ENCODE data around the gene RAI1.
"Not testable (repeated sequence)": the region's sequence is repeated elsewhere in the genome, so short reads cannot be mapped to it uniquely, and the experiment has no call there.

Gene RAI1

DNA sequence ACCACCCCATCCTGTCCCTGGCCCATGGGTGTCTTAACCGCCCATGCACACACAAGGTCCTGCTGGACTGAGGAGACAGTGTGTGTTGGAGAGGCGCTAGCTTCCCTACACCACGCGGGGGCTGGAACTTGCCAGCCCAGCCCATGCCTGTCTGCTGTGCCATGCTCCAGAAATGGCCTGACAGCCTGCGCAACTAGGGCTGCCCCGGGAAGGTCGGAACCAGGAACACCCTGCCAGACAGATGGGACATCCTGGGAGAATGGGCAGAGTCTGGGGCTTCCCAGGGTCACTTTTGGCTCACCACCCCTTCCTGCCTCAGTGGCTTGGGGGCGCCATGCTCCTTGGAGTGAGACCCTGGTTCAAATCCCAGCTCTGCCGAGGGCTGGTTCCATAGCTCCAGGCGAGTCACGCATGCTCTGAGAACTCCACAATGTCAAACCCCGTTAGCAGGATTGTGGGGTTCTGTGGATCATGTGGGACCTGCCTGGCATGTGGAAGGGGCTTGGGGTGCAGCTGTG lies 119.3 kb downstream of the RAI1 start:
- no peak for DNase-seq (ENCODE audit: low read depth in 2 of 2)

DNA sequence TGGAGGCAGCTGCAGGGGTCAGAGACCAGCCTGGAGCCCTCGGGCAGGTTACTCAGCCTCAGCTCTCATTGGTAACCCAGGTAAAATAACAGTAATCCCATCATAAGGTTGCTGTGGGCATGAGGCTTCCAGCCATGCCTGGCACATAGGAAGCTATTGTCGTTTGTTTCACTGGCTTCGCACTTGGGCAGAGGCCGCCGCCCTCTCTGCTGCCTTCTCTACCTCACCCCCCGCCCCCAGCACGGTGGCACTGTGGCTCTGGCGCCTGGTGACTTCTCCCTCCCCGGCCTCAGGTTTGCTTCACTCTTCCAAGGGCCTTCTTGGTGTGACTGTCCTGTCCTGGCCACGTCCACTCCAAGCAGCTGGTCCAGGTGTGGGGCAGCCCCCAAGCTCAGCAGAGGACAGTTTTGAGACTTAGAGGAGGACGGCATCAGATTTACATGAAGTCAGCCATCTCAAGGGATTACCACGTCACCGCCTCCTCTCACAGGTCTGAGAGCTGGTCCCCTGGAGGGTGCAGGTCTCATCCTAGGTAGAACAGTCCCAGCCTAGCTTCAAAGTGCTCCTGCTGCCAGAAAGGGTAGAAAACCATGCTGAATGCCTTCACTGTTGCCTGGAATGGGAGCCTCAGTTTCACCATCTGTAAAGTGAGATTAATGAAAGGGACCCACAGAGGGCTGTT lies 120.7 kb downstream of the RAI1 start:
- DNase-seq (ENCODE audit: low read depth in 2 of 2) = no peak

DNA sequence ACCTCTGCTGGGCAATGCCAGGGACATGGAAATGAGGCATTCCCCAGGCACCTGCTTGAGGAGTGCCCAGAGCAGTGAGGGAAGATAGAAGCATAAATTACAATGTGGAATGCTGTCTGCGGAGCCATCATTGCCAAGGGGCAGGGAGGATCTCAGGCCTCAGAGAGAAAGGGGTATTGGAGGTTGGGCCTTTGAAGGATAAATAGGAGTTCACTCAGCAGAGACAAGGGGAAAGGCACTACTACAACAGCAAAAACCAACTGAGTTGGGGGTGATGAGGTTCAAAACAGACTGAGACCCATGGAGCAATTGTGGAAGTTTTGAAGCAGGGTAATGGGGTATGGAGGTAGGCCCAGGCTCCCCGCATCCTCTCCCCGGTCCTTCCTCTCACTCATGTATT lies 122.7 kb downstream of the RAI1 start:
- DNase-seq (ENCODE audit: low read depth in 2 of 2) = no peak

DNA sequence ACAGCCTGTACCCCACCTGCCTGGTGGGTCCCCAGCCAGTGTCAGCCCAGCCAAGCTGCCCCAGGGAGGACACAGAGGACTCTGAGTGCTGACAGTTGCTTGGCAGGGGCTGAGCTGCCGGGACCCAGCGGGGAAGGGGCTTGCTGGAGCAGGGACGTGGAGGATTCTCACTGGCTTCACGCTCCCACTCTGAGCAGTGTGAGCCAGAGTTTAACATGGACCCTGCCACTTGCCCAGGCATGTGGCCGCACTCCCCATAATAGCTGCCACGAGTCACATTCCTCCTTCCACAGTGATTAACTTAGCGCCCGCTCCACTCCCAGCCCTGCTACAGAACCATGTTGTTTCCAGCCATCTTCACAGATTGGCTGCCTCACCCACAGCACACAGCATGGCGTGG lies 124.3 kb downstream of the RAI1 start:
- DNase-seq (ENCODE audit: low read depth in 2 of 2) = no peak

DNA sequence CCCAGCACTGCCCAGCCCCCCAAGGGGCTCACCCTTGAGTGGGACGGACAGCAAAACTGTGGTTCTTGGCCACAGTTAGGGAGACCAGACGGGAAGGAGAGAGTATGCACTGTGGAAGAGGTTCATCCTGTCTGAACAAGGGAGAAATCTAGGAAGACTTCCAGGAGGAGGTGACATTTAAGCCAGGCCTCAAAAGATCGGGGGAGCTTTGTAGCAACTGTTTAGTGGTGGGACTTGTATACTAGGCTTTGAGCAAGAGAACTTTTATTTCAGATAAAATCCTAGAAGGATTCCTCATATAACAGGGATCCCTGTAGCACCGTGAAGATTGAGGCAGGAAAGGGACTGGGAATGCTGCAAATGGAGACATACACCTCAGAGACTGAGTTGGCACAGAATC lies 124.8 kb downstream of the RAI1 start:
- no peak for DNase-seq (ENCODE audit: low read depth in 2 of 2)

DNA sequence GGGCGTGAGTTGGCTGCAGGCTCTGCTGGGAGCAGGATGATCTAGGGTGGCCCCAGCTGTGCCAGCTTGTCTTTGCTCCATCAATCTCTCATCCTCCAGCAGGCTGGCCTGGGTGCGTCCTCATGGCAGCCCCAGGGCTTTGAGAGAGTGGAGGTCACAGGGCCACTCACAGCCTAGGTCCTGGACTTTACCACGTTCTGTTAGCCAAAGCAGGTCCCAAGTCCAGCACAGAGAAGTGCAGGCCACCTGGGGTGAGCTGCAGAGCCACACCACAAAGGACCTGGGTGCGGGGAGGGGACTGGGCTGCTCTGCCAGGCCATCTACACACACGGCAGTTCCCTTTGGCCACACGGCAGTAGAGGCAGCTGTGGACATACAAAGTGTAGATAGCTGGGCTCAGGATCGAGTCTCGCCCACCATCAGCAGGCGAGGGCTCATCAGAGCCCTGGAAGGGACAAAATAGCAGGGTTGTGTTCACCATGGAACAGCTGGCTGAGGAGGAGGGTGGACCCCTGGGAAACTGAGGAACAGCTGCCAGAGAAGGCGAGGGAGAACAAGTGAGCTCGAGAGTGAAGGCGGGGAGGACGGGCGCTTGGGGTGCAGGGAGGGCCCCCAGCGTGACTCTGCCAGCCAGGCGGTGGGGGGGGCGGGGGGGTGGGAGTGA lies 125.5 kb downstream of the RAI1 start:
- DNase-seq (ENCODE audit: low read depth in 2 of 2) = no peak

DNA sequence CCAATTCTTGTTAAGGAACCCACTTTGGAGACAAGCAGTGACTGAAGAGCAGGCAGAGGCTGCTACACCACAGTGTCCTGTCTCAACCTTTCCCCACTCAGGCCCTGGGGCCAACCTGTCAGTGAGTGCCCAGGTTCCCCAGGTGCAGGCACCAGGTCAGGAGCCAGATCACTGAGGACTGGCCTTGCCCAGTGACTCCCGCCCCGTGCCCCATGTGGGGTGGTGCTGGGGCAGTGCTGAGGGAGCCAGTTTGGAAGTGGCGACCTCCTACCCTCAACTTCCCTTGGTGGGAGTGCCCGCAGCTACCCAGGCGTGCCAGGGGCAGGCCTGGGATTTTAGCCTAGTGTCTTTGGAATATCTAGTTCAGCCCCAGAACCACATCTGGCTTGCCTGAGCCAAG lies 126.2 kb downstream of the RAI1 start:
- no peak for DNase-seq (ENCODE audit: low read depth in 2 of 2)

DNA sequence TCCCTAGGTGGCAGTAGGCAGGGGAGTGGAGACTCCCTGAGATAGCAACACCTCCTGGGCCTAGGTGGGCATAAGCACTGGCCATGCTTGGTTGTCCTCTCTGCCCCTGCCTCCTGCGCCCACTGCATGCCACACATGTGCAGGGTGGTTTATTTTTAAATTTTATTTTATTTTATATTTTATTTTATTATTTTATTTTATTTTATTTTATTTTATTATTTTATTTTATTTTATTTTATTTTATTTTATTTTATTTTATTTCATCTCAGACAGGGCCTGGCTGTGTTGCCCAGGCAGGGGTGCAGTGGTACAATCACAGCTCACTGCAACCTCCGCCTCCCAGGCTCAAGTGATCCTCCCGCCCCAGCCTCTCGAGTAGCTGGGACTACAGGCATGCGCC lies 126.9 kb downstream of the RAI1 start:
- not testable (repeated sequence) for DNase-seq (ENCODE audit: low read depth in 2 of 2)

DNA sequence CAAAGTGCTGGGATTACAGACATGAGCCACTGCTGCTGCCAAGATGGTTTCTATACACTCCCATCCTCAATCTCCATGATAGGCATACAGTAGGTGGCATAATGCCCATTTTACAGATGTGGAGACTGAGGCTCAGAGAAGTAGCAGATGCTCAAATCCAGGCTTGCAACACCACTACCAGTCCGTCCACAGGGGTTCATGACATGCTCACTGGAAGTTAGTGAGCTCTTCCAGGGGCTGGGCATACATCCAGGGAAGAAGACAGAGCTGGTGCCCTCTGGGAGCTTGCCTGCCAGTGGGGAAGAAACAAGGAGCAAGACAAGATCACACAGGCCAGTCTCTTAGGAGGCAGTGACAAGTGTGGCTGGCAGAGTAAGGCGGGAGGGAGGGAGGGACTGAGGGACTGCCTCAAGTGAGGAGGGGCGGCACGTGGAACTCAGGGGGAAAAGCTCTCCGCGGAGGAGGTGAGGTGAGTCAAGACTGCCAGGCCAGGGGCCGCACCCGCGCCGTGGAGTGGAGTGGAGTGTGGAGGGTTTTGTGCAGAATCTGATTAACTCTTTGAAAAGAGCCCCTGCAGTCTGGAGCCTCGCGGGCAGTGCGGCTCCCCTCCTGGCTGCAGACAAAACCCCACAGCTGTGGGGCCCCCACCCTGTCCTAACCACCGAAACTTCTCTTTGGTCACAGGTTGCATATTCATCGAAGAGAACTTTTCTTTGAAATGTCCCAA lies 127.6 kb downstream of the RAI1 start:
- DNase-seq (ENCODE audit: low read depth in 2 of 2) = peak in 1 of 2 donors; percentile 18

DNA sequence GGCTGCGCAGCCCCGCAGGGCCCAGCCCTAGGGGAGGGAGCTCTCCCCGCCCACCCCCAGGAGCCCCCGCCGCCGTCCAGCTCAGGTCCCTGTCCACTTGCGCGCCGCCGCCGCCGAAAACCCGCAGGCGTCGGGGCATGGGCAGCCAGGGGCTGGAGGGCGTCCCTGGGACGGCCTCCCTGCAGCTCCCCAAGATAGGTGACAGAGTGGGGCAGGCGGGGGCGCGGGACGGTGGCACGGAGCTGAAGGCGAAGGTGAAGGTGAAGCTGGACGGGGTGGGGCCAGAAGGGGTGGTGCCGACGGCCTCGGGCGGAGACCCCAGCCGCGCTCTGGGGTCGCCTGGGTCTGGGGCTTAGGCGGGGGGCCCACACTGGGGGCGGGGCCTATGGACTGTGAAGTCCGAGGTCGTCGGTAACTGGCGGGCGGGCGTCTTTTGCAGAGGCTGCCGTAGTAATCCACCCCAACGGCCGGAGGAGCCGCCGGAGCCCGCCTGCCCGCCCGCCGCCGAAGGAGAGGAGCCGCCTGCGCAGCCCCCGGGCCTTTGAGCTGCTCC lies 128.3 kb downstream of the RAI1 start:
- no peak for DNase-seq (ENCODE audit: low read depth in 2 of 2)

DNA sequence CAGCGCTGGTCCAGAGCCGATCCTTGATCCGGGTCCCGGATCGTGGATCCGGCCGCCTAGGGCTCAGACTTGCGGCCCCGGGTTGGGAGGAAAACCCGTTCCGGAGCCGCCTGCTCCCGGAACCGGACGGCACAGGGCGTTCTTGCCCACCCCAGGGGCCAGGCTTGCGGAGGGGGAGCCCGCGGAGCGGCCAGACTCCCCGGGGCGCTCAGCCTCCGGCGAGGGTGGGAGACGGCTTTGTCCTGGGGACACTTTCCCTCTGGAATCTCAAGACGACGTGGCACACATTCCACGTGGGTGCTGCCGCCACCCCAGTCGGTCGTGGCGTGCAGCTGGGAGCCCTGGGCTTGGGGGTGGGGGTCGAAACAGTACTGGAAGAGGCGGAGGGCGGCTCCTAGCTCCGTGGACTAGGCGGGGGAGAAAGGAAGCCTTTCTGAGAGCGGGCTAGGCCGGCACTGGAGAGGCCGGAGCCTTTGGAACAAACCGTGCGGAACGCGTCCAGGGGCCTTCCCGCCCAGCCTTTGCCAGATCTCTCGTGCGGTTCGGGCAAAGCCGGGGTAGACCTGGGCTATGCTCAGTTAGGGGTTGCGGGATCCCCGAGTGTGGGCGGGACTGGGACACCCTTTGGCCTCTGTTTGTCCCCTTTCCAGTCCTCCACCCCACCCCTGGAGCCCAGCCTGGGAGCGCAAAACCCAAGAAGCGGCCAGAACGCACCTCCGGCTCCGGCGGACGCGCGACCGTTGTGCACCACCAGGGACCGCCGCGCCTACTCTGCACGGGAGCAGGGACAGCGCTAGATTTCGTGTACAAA lies 129.0 kb downstream of the RAI1 start:
- DNase-seq (ENCODE audit: low read depth in 2 of 2) = no peak

DNA sequence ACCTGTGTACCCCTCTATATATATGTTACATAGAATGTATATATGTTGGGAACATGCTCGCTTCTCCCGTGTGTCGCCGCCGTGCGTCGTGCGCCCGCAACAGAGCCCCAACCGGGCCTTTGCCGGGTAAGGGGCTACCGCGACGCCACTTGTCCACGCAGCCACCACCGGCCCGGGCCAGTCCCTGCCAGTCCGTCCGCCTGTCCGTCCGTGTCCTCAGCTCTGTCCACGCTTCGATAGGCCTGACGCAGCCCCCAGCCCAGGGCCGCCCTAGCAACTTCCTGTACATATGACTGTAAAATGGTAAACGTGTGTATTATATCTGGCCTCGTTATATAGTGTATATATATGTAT lies 129.6 kb downstream of the RAI1 start:
- no peak for DNase-seq (ENCODE audit: low read depth in 2 of 2)

DNA sequence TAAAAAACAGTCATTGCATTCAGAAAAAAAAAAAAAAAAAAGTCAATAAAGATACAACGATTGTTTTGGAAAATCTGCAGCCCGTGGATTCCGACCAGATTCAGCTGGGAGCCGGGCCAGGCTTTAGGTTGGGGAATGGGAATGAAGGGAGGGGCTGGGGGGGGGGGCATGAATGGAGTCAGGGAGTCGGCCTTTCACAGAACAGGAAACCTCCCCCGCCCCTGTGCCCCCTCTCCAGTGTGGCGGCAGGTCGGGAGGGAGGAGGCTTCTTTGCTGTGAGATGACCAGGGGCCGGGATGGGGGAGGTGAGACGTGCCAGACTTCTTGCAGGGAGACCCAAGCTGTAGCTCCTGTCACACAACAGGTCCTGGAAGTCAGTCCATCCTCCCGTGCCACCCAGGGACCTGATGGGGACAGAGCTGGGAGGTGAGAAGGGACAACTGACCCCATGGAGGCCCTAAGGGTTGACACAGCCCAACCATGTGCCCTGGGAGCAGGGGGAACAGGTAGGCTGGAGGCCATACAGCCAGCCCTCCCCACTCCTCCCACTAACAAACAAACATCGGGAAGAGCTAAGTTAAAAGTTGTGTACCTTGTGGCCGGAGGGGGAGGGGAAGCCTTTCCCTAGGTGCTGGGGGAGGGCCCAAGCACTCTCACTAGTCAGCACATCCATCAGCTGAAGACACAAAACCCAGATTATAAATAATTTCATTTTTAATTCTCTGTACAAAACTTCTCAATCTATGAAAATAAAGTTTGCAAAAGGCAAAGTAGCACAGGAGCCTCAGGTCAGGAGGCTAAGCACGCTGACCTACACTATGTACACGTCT lies 130.3 kb downstream of the RAI1 start:
- DNase-seq (ENCODE audit: low read depth in 2 of 2) = no peak

DNA sequence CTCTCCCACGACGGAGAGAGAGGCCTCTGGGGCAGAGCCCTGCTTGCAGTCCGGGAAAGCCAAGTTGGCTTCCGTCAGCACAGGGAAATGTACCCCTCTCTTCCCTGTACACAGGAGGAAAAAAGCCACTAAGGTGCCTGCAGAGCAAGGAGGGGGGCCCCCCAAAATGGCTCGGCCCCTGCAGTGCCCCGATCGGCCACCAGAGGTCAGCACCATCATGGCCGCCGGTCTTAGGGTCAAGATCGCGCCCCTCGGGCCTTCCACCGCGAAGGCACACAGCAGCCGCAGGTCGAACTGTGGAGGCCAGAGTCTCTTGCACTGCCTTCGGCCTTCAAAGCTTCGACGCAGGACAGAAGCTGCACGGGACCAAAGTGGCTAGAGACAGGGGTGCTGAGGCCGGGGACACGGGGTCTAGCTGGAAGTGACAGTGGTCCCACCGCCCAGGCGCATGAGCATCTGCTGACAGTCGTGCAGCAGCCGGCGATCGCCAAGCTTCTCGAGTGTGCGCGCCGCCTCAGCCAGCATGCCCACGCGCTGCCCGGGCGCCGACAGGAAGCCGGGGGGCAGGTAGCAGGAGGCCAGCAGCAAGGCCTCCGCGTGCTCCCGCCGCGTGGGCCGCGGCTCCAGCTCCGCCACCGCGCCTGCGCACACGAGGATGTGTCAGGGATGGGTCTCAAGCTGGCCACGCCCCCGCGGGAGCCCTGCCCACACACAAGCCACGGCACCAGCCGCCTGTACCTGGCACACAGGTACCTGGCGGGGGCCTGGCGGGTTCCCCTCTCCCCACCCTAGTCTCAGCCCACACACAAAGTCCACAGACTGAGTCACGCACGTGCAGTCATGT lies 131.2 kb downstream of the RAI1 start:
- peak; percentile 47 to 64 for DNase-seq (ENCODE audit: low read depth in 2 of 2)

DNA sequence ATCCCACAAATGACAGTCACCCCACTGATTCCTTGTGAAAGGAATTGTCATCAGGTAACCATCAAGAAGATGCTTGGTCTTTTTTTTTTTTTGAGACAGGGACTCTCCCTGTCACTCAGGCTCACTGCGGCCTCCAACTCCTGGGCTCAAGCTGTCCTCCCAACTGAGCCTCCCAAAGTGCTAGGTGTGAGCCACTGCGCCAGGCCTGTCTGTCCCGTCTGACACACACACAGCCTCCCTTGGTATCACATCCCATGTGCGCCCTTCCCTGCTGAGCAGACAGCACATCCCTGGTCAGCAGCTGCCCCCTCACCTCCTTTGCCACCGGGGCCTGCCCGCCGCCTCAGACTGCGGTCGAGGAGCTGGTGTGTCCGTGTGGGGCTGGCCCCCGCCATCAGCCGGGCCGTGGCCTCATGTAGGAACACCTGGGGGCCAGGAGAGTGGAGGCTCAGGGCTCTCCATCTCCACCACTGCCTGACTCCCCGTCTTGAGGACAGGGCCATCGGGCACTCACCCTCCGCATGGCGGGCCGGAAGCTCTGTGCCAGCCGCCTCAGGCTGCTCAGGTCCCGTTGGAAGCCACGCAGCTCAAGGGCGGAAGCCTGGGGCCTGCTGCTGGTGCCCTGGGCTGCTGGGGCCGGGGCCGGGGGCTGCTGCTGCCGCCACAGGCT lies 131.9 kb downstream of the RAI1 start:
- no peak for DNase-seq (ENCODE audit: low read depth in 2 of 2)

DNA sequence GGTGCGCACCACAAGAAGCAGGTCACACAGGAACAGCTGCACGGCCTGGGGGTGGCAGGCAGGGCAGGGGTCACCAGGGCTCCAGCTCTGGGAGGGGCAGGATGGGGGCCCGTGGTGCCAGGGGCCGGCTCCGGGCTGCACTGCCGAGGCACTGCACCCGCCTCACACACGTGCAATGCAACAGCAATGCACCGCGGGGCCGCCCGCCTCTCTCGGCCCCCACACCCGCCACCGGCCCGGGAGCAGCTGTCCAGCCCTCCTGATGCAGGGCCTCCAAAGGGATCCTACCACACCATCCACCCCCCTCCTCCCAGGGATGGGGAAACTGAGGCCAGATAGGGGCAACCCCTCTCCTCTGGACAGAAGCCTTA lies 132.5 kb downstream of the RAI1 start:
- no peak for DNase-seq (ENCODE audit: low read depth in 2 of 2)

DNA sequence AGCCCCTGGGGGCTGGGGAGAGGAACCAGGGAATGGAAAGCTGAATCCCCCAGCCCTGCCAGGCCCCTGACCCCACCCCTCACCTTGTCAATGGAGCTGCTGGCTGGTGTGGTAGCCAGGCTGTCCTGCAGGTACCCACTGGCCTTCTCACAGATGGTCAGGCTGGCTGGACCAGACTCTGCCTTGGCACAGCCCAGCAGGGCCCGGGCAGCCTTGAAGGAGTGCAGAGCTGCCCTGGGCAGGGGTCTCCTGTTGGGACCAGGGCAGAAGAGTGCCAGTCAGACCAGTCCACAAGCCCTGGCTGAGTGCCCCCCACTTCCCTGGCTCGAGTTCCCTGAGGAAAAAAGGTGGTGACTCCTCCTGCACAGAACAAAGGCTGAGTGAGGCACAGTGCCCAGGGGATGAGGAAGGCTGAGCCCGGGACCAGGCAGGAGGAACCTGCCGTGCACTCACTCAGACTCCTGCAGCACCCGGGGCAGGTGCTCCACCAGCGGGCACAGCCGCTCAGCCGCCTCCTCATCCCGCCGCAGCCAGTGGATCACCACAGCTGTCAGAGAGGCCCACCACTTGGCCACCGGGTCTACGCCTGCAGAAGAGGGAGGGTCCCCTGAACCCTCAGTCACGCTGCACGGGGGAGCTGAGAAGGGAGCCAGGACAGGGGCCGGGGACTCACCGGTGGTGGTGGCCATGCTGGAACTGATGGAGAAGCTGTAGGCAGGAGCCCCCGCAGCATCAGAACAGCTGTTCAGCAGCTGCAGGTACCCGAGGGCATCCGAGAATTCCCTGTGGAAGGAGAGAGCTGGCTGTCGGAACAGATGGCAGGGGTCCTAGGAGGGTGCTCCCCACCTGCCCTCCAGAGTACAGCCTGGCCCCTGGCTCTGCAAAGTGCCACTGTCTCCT lies 133.2 kb downstream of the RAI1 start:
- no peak for DNase-seq (ENCODE audit: low read depth in 2 of 2)

DNA sequence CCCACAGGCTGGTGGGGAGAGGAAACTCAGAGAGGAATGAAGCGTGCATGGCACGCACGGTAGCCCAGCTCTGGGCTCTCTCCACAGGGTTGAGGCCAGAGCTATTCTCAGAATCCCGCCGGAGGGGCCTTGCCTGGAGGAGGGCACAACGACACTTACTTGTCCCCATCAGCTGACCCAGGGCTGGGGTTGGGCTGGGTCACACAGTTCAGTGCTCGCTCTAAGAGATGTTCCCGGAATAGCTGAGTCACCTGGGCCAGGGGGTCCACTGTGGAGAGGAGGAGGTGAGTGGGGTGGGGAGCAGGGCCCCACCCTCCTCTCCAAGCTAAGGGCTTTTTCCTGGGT lies 133.8 kb downstream of the RAI1 start:
- DNase-seq (ENCODE audit: low read depth in 2 of 2) = no peak

All from stimulated activated CD8-positive, alpha-beta memory T cell treated with anti-CD3 and anti-CD28 coated beads, Interleukin-2, amount 100 ng/mL, for 48 hours (primary cell).